ENCODE measurements around the gene ELL2. TPM values are rescaled to one million over a fixed set of nuclear protein-coding genes. Genes with fewer than 3 reads are reported as not detected.

ELL2 gene
- total RNA-seq, 2 donors from 2014 or later = 80.0 to 104 TPM

- Histone ChIP-seq H3K4me3 (no peak overlapping the region), H3K36me3 (no peaks in the 10 kb centered on the region), H3K27ac (no peak overlapping the region), H3K9me3 (no peaks in the 10 kb centered on the region), H3K27me3 (replicated peaks; ENCODE audit: insufficient read depth) (no peaks in the 10 kb centered on the region), H3K4me1 (replicated peaks) (no peaks in the 10 kb centered on the region)
- intact Hi-C loops (cut with DNase I) = no loop called here
- no peak for DNase-seq (ENCODE audit: low spot score)
- WGBS = 82% methylated on average over 1 of the region's 1 CpG
- TF ChIP-seq CTCF (IDR thresholded peaks at IDR 0.05) (no peak), POLR2AphosphoS5 (IDR thresholded peaks at IDR 0.05) (no peak), POLR2A (IDR thresholded peaks at IDR 0.05) (no peak)
These were observed 14.1 kb upstream of the ELL2 start for GRCh38 chr5:95975703-95976102.

GRCh38 chr5:95973793-95974325, 12.2 kb upstream of the ELL2 start:
- Histone ChIP-seq H3K36me3 (no peaks in the 10 kb centered on the region), H3K27me3 (replicated peaks; ENCODE audit: insufficient read depth) (no peaks in the 10 kb centered on the region), H3K9me3 (no peaks in the 10 kb centered on the region), H3K4me3 (no peak overlapping the region), H3K4me1 (replicated peaks) (no peaks in the 10 kb centered on the region), H3K27ac (no peak overlapping the region)
- intact Hi-C loops (cut with DNase I) = no loop called here
- no peak for DNase-seq (ENCODE audit: low spot score)
- no peak for TF ChIP-seq POLR2AphosphoS5 (IDR thresholded peaks at IDR 0.05)
- 92% methylated on average over 3 of the region's 3 CpGs for WGBS

GRCh38 chr5:95972196-95972595, 10.5 kb upstream of the ELL2 start:
- intact Hi-C loops (cut with DNase I) = no loop called here
- no peak overlapping the region for H3K27ac ChIP-seq
- H3K27me3 ChIP-seq (replicated peaks; ENCODE audit: insufficient read depth) = no peaks in the 10 kb centered on the region
- DNase-seq (ENCODE audit: low spot score) = no peak
- no peaks in the 10 kb centered on the region for H3K36me3 ChIP-seq
- no peak overlapping the region for H3K4me3 ChIP-seq
- TF ChIP-seq POLR2A (IDR thresholded peaks at IDR 0.05) = no peak
- TF ChIP-seq POLR2AphosphoS5 (IDR thresholded peaks at IDR 0.05) = no peak
- TF ChIP-seq CTCF (IDR thresholded peaks at IDR 0.05) = no peak
- no peaks in the 10 kb centered on the region for H3K4me1 ChIP-seq (replicated peaks)
- H3K9me3 ChIP-seq = no peaks in the 10 kb centered on the region

- Histone ChIP-seq H3K4me1 (replicated peaks) (no peaks in the 10 kb centered on the region), H3K36me3 (no peaks in the 10 kb centered on the region), H3K27me3 (replicated peaks; ENCODE audit: insufficient read depth) (no peaks in the 10 kb centered on the region), H3K27ac (no peak overlapping the region), H3K4me3 (no peak overlapping the region), H3K9me3 (no peaks in the 10 kb centered on the region)
- intact Hi-C loops (cut with DNase I) = no loop called here
- no peak for DNase-seq (ENCODE audit: low spot score)
- 90% methylated on average over 1 of the region's 1 CpG for WGBS
- no peak for TF ChIP-seq CTCF (IDR thresholded peaks at IDR 0.05)
- TF ChIP-seq POLR2AphosphoS5 (IDR thresholded peaks at IDR 0.05) = no peak
- TF ChIP-seq POLR2A (IDR thresholded peaks at IDR 0.05) = no peak
These were observed 8.7 kb upstream of the ELL2 start for GRCh38 chr5:95970359-95970704.

GRCh38 chr5:95969651-95970358, 8.2 kb upstream of the ELL2 start:
- H3K27ac ChIP-seq = no peak overlapping the region
- no peaks in the 10 kb centered on the region for H3K36me3 ChIP-seq
- 94% methylated on average over 5 of the region's 5 CpGs for WGBS
- TF ChIP-seq POLR2A (IDR thresholded peaks at IDR 0.05) (no peak), CTCF (IDR thresholded peaks at IDR 0.05) (no peak)
- DNase-seq (ENCODE audit: low spot score) = no peak
- H3K27me3 ChIP-seq (replicated peaks; ENCODE audit: insufficient read depth) = no peaks in the 10 kb centered on the region
- intact Hi-C loops (cut with DNase I) = loop anchor here (10.0 kb wide), 1 partner anchor 185 kb away; no protein-coding TSS in a partner anchor
- H3K4me3 ChIP-seq = no peak overlapping the region
- no peaks in the 10 kb centered on the region for H3K9me3 ChIP-seq
- no peaks in the 10 kb centered on the region for H3K4me1 ChIP-seq (replicated peaks)

Data from prostate gland (tissue), 2 donors.